Common myeloid progenitor, CD34-positive (primary cell): ENCODE measurements around the gene FAM169A.
"Not testable (repeated sequence)": the region's sequence is repeated elsewhere in the genome, so short reads cannot be mapped to it uniquely, and the experiment has no call there.

ENCODE experiments used
- CTCF ChIA-PET: fragments of 350-600 bp; sonication (Branson Sonifier 250); formaldehyde crosslinking; loops from one replicate; lab custom pipeline; 2021; ENCODE audit warnings: antibody characterized with exemption; lab: Charles Lee
- POLR2A ChIA-PET: fragments of 350-600 bp; sonication (Branson Sonifier 250); formaldehyde crosslinking; loops from one replicate; lab custom pipeline; 2021; ENCODE audit warnings: antibody characterized with exemption; lab: Charles Lee
- DNase-seq, 3 donors: peaks; one replicate each; pipeline versions ENCODE4 v3.0.0 to v3.0.0-alpha.2; 2013
- H3K27ac ChIP-seq, 2 experiments: 1 replicate in 1 of 2; 2 replicates in 1 of 2; pipeline ENCODE4 v1.7.0; 2013; ENCODE audit warnings: inconsistent platforms in 2 of 2, low read length in 2 of 2, mild to moderate bottlenecking in 2 of 2, low read depth in 1 of 2, moderate library complexity in 1 of 2; ENCODE audit not compliant: severe bottlenecking in 2 of 2, insufficient read depth in 1 of 2, poor library complexity in 1 of 2
- H3K27me3 ChIP-seq, 5 experiments: replicated peaks in 2 of 5; 1 replicate in 3 of 5; 2 replicates in 2 of 5; pipeline versions ENCODE4 v1.6.1 to v1.7.0; 2013; ENCODE audit warnings: low read length in 4 of 5, mild to moderate bottlenecking in 2 of 5, moderate library complexity in 2 of 5, inconsistent platforms in 1 of 5; ENCODE audit not compliant: insufficient read depth in 5 of 5, control insufficient read depth in 4 of 5
- H3K36me3 ChIP-seq, 4 experiments: 1 replicate in 2 of 4; 2 replicates in 2 of 4; pipeline versions ENCODE4 v1.6.1 to v1.7.0; 2013; ENCODE audit warnings: low read length in 3 of 4, control low read depth in 1 of 4, mild to moderate bottlenecking in 1 of 4; ENCODE audit not compliant: control insufficient read depth in 4 of 4, insufficient read depth in 4 of 4
- H3K4me1 ChIP-seq, 4 experiments: 1 replicate in 3 of 4; 2 replicates in 1 of 4; pipeline versions ENCODE4 v1.6.1 to v1.7.1; 2013; ENCODE audit warnings: low read length in 3 of 4, mild to moderate bottlenecking in 3 of 4, control low read depth in 1 of 4, inconsistent platforms in 1 of 4, moderate library complexity in 1 of 4; ENCODE audit not compliant: control insufficient read depth in 4 of 4, insufficient read depth in 4 of 4; ENCODE audit errors: control extremely low read depth in 1 of 4
- H3K4me3 ChIP-seq, 7 experiments: 1 replicate in 4 of 7; 2 replicates in 3 of 7; pipeline versions ENCODE4 v1.5.1 to v1.7.0; 2013; ENCODE audit warnings: mild to moderate bottlenecking in 7 of 7, low read length in 6 of 7, moderate library complexity in 6 of 7, inconsistent platforms in 2 of 7, low read depth in 2 of 7, control low read depth in 1 of 7; ENCODE audit not compliant: insufficient read depth in 4 of 7, control insufficient read depth in 1 of 7; ENCODE audit errors: extremely low read depth in 1 of 7
- H3K9me3 ChIP-seq, 5 experiments: 1 replicate in 4 of 5; 2 replicates in 1 of 5; pipeline versions ENCODE4 v1.6.1 to v1.7.1; 2013; ENCODE audit warnings: low read length in 4 of 5, mild to moderate bottlenecking in 2 of 5, inconsistent platforms in 1 of 5, low read depth in 1 of 5, moderate library complexity in 1 of 5; ENCODE audit not compliant: control insufficient read depth in 4 of 5, insufficient read depth in 2 of 5; ENCODE audit errors: control extremely low read depth in 1 of 5
- WGBS: methylation state at CpG from one replicate; pipeline ENCODE4 v1.1.5; 2013; ENCODE audit not compliant: insufficient coverage; 5-methylcytosine and 5-hydroxymethylcytosine counted together

Gene FAM169A

GRCh38 chr5:74882379-74883134, 16.4 kb upstream of the FAM169A start:
- H3K27me3 ChIP-seq, H3K4me3 ChIP-seq, POLR2A ChIA-PET, H3K4me1 ChIP-seq, H3K36me3 ChIP-seq, CTCF ChIA-PET, H3K9me3 ChIP-seq, DNase-seq, H3K27ac ChIP-seq: not testable (repeated sequence)
- 95% methylated on average over 4 of the region's 10 CpGs for WGBS

- no peaks in the 10 kb centered on the region for H3K27me3 ChIP-seq
- no peaks in the 10 kb centered on the region for H3K9me3 ChIP-seq
- no peak overlapping the region for H3K4me3 ChIP-seq
- CTCF ChIA-PET = no interaction called here
- POLR2A ChIA-PET = no interaction called here
- no peak overlapping the region for H3K27ac ChIP-seq
- no peaks in the 10 kb centered on the region for H3K4me1 ChIP-seq
- H3K36me3 ChIP-seq = no peaks in the 10 kb centered on the region
- WGBS = 100% methylated on average over 1 of the region's 4 CpGs
- no peak for DNase-seq
Measured at GRCh38 chr5:74877624-74878304, 11.6 kb upstream of the FAM169A start.

DNA sequence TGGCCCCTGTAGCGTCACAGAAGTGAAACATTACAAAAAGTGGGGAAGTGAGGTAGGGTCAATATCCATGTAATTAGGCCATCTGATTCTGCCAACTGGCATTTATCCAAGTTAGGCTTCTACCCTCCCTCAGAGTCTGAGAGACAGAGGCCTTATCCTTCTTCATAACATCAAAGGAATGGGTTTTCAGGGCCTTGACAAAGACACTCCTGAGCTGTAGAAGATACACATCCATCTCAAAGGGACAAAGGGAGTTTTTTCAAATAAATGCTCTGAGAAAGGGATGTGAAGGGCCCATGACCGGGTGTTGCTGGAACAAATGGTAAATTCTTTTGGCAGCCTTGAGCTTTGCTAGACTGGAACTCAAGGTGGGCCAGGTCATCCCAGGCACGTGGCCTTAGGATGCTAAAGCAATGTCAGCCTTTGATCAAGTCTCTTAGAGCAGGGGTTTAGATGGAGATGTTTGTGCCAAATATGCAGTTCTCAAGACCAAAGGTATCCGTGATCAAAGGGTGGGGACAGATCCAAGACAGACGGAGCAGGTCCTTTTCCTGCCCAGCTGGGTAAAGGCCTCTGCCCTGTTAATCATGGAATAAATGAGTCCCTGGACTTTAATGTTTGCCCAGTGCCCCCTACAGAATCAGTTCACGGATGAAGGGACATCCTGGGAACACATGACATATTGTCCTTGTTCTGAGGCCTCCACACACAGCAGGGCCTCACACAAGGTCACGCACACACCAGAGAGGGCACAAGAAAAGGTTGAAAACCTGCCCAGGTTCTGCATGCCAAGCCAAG, 10.0 kb upstream of the FAM169A start:
- Histone ChIP-seq H3K27ac (no peak overlapping the region), H3K36me3 (no peaks in the 10 kb centered on the region), H3K4me1 (no peaks in the 10 kb centered on the region), H3K9me3 (no peaks in the 10 kb centered on the region), H3K27me3 (no peaks in the 10 kb centered on the region), H3K4me3 (no peak overlapping the region)
- POLR2A ChIA-PET = no interaction called here
- CTCF ChIA-PET = no interaction called here
- 97% methylated on average over 4 of the region's 7 CpGs for WGBS
- no peak for DNase-seq

DNA sequence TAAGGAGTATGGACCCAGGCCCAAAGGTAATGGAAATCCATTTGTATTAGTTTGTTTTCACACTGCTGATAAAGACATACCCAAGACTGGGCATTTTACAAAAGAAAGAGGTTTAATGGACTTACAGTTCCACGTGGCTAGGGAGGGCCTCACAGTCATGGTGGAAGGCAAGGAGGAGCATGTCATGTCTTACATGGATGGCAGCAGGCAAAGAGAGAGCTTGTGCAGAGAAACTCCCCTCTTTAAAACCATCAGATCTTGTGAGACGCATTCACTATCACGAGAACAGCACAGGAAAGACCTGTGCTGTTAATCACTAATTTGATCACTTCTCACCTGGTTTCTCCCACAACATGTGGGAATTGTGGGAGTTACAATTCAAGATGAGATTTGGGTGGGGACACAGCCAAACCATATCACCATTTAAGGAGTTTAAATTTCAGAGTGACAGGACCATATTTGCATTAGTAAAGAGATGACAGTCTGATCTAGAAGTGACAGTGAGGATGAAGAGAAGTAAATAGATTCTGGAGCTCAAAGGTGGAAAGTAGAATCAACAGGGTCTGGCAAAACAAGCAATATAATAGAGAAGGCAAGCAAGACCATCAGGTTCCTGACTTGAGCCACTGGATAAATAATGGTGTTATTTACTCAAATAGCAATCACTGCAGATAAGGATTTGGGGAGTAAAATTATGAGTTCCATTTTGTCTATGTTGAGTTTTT, 7.5 kb upstream of the FAM169A start:
- DNase-seq = no peak
- no peaks in the 10 kb centered on the region for H3K4me1 ChIP-seq
- no peaks in the 10 kb centered on the region for H3K27me3 ChIP-seq
- no peak overlapping the region for H3K4me3 ChIP-seq
- H3K27ac ChIP-seq = no peak overlapping the region
- CTCF ChIA-PET = no interaction called here
- 70% methylated on average over 1 of the region's 3 CpGs for WGBS
- POLR2A ChIA-PET = no interaction called here
- no peaks in the 10 kb centered on the region for H3K9me3 ChIP-seq
- no peaks in the 10 kb centered on the region for H3K36me3 ChIP-seq

GRCh38 chr5:74870299-74871067, 4.3 kb upstream of the FAM169A start:
- POLR2A ChIA-PET = no interaction called here
- Histone ChIP-seq H3K4me3 (no peak overlapping the region), H3K9me3 (no peaks in the 10 kb centered on the region), H3K27ac (no peak overlapping the region), H3K4me1 (peaks cover 0 to 8% (median 7%) of the 10 kb centered on the region in 4 experiments), H3K36me3 (no peaks in the 10 kb centered on the region), H3K27me3 (no peaks in the 10 kb centered on the region)
- CTCF ChIA-PET = no interaction called here
- DNase-seq = no peak
- 67% methylated on average over 1 of the region's 3 CpGs for WGBS

- H3K36me3 ChIP-seq, H3K9me3 ChIP-seq, POLR2A ChIA-PET, CTCF ChIA-PET, DNase-seq, H3K4me3 ChIP-seq, H3K27ac ChIP-seq, H3K27me3 ChIP-seq: not testable (repeated sequence)
- peaks cover 0 to 18% (median 14%) of the 10 kb centered on the region in 4 experiments for H3K4me1 ChIP-seq
- 100% methylated on average over 5 of the region's 10 CpGs for WGBS
Measured at GRCh38 chr5:74869414-74869813, 3.2 kb upstream of the FAM169A start.
